Hepatic stellate cell (primary cell): ENCODE results near the gene BORCS5.
A peak's percentile ranks its signal among the peaks of the same experiment; 100 is the strongest.
"Not testable (repeated sequence)": the region's sequence is repeated elsewhere in the genome, so short reads cannot be mapped to it uniquely, and the experiment has no call there.

Source experiments
- DNase-seq: peaks from one replicate; pipeline ENCODE4 v3.0.0; 2011; ENCODE audit warnings: low spot score

The BORCS5 gene

GRCh38 chr12:12488823-12489550, 132.1 kb downstream of the BORCS5 start:
- DNase-seq = no peak

DNA sequence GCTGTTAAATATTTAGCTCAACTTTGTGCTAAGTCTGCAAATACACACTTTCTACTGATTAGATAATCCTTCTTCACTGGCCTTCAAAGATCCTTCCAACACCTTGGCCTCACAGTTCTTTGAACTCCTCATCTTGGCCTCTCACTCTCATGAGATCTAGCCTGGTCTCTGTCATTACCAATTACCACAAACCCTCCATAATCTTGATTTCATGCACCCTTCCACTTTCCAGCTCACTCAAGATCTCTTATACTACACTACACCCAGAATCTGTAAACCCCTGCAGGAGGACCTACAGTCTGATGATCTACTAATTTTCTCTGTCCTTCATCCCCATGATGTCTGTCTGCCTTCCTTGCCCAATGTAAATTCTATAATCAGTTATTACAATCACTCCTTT, 134.7 kb downstream of the BORCS5 start:
- DNase-seq = no peak

DNA sequence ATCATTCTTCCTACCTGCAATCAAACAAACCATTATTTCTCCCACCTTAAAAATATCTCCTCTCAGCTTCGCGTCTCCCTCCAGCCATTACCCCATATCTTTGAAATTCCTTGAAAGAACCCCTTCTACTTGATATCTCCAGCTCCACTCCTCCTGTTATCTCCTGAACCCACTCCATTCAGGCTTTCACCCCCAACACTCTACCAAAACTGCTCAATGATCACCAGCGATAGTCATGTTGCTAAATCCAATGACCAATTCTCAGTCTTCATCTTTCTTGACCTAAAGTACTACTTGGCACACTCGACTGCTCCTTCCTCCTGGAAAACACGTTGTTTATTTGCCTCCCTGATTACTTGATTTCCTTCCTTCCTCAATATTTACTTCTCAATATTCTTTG, 135.7 kb downstream of the BORCS5 start:
- no peak for DNase-seq

- no peak for DNase-seq
These were observed 138.7 kb downstream of the BORCS5 start for GRCh38 chr12:12495536-12495935.

DNA sequence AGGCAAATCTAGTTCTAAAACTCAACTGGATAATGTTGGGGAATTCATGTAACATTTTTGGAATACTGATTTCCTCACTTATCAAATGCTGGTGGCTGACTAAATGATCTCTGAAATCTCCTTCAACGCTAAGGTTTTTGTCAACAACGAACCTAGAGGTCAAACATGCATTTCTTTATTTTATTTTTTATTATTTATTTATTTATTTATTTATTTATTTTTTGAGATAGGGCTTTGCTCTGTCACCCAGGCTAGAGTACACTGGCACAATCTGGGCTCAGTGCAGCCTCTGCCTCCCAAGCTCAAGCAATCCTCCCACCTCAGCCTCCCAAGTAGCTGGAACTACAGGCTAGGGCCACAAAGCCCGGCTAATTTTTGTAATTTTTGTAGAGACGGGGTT, 141.3 kb downstream of the BORCS5 start:
- no peak for DNase-seq

GRCh38 chr12:12499909-12500604, 143.2 kb downstream of the BORCS5 start:
- no peak for DNase-seq

DNA sequence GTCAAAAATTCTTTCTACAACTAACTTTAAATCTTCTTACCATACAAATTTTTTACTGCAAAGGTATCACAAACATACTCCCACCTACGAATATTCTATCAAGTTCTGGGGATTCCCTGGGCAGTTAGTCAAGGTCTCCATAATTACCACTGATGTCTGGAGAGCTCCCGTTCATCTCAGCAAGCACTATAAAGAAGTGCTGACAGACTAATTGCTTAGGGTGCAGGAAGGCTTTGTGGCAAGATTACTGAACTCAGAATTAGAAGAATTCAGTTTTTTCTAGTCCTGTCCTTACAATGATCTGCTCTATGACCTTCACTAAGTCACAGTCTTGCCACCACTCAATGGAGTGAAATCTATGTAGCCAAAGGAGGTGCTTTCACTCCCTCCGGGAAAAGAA, 144.2 kb downstream of the BORCS5 start:
- no peak for DNase-seq

GRCh38 chr12:12502130-12502814, 145.4 kb downstream of the BORCS5 start:
- DNase-seq = not testable (repeated sequence)

- DNase-seq = no peak
These were observed 145.9 kb downstream of the BORCS5 start for GRCh38 chr12:12502815-12503151.

GRCh38 chr12:12503384-12504078, 146.7 kb downstream of the BORCS5 start:
- DNase-seq = no peak

DNA sequence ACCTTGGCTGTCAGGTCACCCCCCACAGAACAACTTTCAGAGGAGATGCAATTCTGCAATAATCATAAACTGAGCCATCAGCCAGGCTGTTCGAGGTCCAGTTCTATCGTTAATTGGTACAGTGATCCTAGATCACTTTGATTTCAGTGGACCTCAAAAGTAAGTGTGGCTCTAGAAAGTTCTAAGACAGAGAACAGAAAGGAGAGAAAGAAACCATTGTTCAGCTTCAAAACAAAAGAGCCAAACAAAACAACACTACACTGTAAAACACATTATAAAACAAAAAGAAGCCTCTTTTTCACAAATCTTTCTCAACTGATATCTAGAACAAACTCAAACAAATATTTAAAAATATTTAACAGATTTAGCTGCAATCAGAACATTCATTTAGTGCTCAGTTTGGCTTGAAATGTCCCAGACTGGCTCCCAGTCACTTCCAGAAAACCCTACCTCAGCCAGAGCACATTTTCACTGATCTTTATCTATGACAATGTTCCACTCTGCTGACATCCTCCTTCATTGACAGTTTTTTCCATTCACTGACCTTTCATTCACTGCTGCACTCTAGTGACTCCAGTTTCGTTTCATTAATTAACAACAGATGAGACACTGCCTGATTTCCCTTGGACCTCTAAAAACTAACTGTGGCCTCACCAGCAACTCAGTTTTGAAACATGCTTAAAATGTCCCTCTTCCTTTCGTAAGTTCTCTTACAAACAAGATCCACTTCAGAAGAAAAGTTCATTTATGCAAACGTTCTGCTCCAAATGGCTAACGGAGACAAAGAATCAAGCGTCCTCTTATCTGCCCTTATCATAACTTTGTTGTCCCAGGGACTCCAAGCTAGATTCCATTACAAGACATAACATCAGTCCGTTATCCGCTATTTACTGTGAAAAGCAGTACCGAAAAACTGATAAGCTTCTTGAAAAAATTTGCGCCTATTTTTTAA, 148.9 kb downstream of the BORCS5 start:
- peak; percentile 40 for DNase-seq

GRCh38 chr12:12506496-12506890, 149.6 kb downstream of the BORCS5 start:
- peak; percentile 28 for DNase-seq

- DNase-seq = peak; percentile 13
These were observed 150.2 kb downstream of the BORCS5 start for GRCh38 chr12:12507121-12507520.

DNA sequence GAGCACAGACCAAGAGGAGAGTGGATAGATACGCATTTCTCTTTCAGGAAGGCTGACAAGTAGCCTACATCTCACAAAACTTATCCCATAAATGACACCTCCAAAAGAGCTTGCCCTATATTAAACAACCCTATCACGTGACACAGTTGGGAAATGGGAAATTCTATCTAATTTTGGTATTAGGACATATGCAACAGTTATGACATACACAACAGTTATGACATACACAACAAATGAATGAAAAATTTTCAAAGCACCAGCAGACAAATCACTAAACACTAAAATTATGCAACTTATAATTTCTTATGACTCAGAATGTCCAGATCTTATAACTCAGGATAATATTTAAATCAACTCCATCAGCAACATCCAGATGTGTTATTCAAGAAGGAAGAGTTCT, 151.7 kb downstream of the BORCS5 start:
- no peak for DNase-seq

- peak; percentile 32 for DNase-seq
These were observed 153.3 kb downstream of the BORCS5 start for GRCh38 chr12:12510141-12510540.

DNA sequence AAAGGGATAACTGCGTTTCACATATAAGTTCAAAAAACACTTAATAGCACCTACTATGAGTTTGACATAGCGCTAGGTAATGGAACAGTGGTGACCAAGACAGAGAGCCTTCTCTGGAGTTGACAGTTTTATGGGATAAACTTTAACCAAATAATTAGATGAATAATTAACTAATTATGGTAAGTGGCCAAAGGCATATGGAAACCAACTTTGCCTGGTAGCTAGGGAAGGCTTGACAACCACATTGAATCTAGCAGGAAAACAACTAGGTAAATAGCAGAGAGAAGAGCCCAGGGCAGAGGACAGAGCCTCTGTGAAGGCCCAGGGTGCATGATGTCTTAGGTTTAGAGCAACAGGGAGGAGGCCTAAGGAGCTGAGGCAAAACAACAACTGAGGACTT, 153.7 kb downstream of the BORCS5 start:
- no peak for DNase-seq

DNA sequence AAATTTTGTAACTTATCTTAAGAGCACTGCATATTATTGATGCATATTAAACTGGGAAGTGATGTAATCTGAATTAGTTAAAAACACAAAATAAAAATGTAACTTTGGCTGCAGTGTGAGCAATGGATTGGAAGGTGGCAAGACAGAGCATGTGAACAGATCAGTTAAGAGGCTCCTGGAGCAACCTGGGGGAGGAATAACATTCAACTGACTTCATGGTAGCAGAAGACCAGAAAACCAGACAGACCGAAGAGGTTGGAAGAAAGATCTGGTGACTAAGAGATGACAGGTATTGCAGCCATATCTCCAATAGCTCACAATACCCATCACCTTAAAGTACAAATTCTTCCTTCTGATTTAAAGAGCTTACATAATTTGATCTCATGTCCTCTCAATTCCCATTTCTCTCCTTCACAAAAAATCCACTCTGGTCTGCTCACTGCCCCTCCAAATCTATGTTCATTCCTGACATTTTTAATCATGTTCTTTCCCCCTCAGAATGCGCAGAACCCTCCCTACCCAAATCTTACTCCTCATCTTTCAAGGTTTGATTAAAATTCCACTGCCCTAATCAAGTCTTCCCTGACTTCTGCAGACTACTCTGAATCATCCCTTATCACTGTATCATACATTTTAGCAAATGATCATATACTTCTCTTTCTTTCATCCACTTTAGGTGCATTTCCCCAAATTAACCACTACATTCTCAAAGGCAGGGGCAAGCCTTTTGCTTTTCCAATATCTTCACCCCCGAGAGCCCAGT, 154.3 kb downstream of the BORCS5 start:
- no peak for DNase-seq

GRCh38 chr12:12511895-12512711, 155.2 kb downstream of the BORCS5 start:
- no peak for DNase-seq

- DNase-seq = no peak
These were observed 156.6 kb downstream of the BORCS5 start for GRCh38 chr12:12513416-12514006.

DNA sequence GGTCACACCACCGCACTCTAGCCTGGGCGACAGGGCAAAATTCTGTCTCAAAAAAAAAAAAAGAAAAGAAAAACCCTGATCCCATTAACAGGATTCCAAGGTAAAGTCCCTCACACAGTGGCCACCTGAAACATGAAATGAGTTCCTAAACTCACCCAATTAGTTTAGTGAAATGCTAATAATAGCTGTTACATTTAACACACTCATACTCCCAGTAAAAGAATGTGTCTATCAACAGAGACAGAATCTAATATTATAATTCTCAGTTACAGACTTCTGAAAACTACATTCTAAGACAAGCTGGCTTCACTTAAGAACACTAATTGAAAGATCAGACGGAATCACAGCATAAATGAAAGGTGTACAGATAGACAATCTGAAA, 161.6 kb downstream of the BORCS5 start:
- DNase-seq = no peak
